ENCODE measurements around the gene GLRB.

GRCh38 chr4:157204634-157205244, 128.8 kb downstream of the GLRB start:
- no peak for TF ChIP-seq EZH2 (IDR thresholded peaks at IDR 0.05; ENCODE audit: borderline replicate concordance, low read depth, low read length, poor library complexity, severe bottlenecking)
- peak; percentile 62 for TF ChIP-seq CTCF (conservative IDR thresholded peaks at IDR 0.05; ENCODE audit: low read depth, low read length)

All from A673 (cell line).